Esophagus muscularis mucosa (tissue), 4 donors: ENCODE results near the gene PLXNA4. TPM values are rescaled to one million over a fixed set of nuclear protein-coding genes. Genes with fewer than 3 reads are reported as not detected.

ENCODE experiments used
- DNase-seq: peaks from one replicate; pipeline ENCODE4 v3.0.0-alpha.2; 2017; ENCODE audit errors: extremely low spot score
- H3K27ac ChIP-seq, 4 donors: fragments of 200-600 bp; sonication (generic); replicated peaks in 1 of 4; 1 replicate in 3 of 4; 2 replicates in 1 of 4; pipeline ENCODE4 v1.5.1; 2016 to 2019; ENCODE audit warnings: mild to moderate bottlenecking in 1 of 4
- H3K27me3 ChIP-seq, 4 donors: fragments of 200-600 bp; sonication (generic); one replicate each; pipeline versions ENCODE4 v1.5.1 to v1.6.0; 2016 to 2019
- H3K36me3 ChIP-seq, 4 donors: fragments of 200-600 bp; sonication (generic); one replicate each; pipeline ENCODE4 v1.5.1; 2016 to 2019
- H3K4me1 ChIP-seq, 4 donors: fragments of 200-600 bp; sonication (generic); one replicate each; pipeline ENCODE4 v1.5.1; 2016 to 2019
- H3K4me3 ChIP-seq, 4 donors: fragments of 200-600 bp; sonication (generic); 1 replicate in 2 of 4; 2 replicates in 2 of 4; pipeline ENCODE4 v1.5.1; 2016 to 2019; ENCODE audit warnings: mild to moderate bottlenecking in 4 of 4, moderate library complexity in 1 of 4
- H3K9me3 ChIP-seq, 4 donors: fragments of 200-600 bp; sonication (generic); 1 replicate in 3 of 4; 2 replicates in 1 of 4; pipeline ENCODE4 v1.5.1; 2016 to 2019
- CTCF ChIP-seq, 3 experiments: fragments of 200-600 bp in 2 of 3; fragments of 450-650 bp in 1 of 3; sonication (generic) in 2 of 3; IDR thresholded peaks; one replicate each; pipeline ENCODE4 v1.5.1; 2017 to 2019; ENCODE audit warnings: antibody characterized with exemption in 3 of 3, mild to moderate bottlenecking in 2 of 3, moderate library complexity in 1 of 3
- EP300 ChIP-seq: sonication (generic); formaldehyde crosslinking; IDR thresholded peaks from one replicate; pipeline ENCODE4 v1.6.1; 2017; ENCODE audit warnings: antibody characterized with exemption
- POLR2A ChIP-seq: fragments of 450-650 bp; IDR thresholded peaks from one replicate; pipeline ENCODE4 v1.6.1; 2017; ENCODE audit warnings: antibody characterized with exemption, moderate library complexity, mild to moderate bottlenecking, low read depth
- POLR2AphosphoS5 ChIP-seq, 2 donors: sonication (generic); formaldehyde crosslinking; IDR thresholded peaks; one replicate each; pipeline ENCODE4 v1.6.1; 2017; ENCODE audit warnings: antibody characterized with exemption in 2 of 2
- WGBS: methylation state at CpG from one replicate; pipeline ENCODE4 v1.1.5; 2018; 5-methylcytosine and 5-hydroxymethylcytosine counted together
- intact Hi-C: fragments of 100-400 bp; cut with DNase I; formaldehyde crosslinking; loops from one replicate; pipeline ENCODE4 v1.15.1; 2023
- total RNA-seq, 4 donors: library from RNA; depleted of rRNA; stranded (reverse); fragments of >200 nt; gene quantifications; one replicate each; pipeline versions ENCODE4 v1.1.0 to v1.2.1, GENCODE V29; 2016

The PLXNA4 gene
- total RNA-seq, 4 donors from 2014 or later = 5.0 to 9.5 (median 6.6) TPM

DNA sequence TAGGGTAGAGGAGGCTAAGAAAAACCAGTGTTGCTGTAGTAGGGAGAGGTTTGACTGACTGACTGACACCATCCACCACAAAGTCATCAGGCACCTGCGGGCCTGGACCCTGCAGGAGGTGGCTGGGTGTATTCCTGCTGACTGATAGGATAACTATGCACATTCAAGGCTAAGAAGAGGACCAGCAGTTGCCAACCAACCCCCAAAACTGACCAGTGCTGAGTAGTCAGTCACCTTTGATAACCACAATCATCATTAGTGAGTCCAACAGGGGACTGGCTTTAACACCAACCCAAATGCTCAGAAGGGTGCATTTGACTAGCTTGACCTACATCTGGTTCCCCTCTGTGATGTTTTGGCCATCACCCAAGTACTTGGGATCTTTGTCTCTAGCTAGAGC lies 30.5 kb downstream of the PLXNA4 start:
- Histone ChIP-seq H3K4me1 (no peaks in the 10 kb centered on the region), H3K36me3 (no peaks in the 10 kb centered on the region), H3K9me3 (peaks cover 0 to 8% (median 3%) of the 10 kb centered on the region in 4 donors), H3K4me3 (no peak overlapping the region), H3K27ac (no peak overlapping the region), H3K27me3 (no peaks in the 10 kb centered on the region)
- DNase-seq = no peak
- intact Hi-C loops = no loop called here
- WGBS = 82% methylated on average over 1 of the region's 1 CpG
- TF ChIP-seq POLR2AphosphoS5 (IDR thresholded peaks at IDR 0.05) (no peak), EP300 (no peak), POLR2A (no peak), CTCF (IDR thresholded peaks at IDR 0.05) (no peak)

DNA sequence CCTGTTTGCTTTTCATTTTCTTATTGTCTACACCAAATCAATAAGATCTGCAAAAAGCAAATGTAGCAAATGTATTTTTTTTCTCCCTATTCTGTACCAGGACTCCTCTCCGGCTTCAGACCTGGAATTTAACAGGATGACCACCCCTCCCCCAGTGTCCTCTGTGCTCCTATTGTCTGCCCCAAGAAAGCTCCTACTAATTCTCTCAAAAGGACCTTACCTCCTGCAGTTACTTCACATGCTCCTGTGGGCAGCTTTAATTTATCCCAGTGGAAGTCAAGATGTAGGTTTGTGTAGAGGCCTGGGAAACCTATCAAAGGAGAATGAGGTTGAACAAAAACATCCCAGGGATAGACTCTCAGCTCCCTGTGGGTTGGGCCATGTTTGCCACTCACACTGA lies 31.3 kb downstream of the PLXNA4 start:
- Histone ChIP-seq H3K9me3 (peaks cover 0 to 7% (median 0%) of the 10 kb centered on the region in 4 donors), H3K4me1 (no peaks in the 10 kb centered on the region), H3K27me3 (no peaks in the 10 kb centered on the region), H3K27ac (no peak overlapping the region), H3K36me3 (no peaks in the 10 kb centered on the region), H3K4me3 (no peak overlapping the region)
- 82% methylated on average over 1 of the region's 1 CpG for WGBS
- intact Hi-C loops = no loop called here
- TF ChIP-seq POLR2AphosphoS5 (IDR thresholded peaks at IDR 0.05) = no peak
- no peak for TF ChIP-seq CTCF (IDR thresholded peaks at IDR 0.05)
- no peak for TF ChIP-seq EP300
- TF ChIP-seq POLR2A = no peak
- DNase-seq = no peak

GRCh38 chr7:132544025-132544424 lies 32.2 kb downstream of the PLXNA4 start:
- Histone ChIP-seq H3K4me3 (no peak overlapping the region), H3K9me3 (peaks cover 0 to 7% (median 0%) of the 10 kb centered on the region in 4 donors), H3K27me3 (no peaks in the 10 kb centered on the region), H3K27ac (no peak overlapping the region), H3K4me1 (no peaks in the 10 kb centered on the region), H3K36me3 (no peaks in the 10 kb centered on the region)
- DNase-seq = no peak
- 100% methylated on average over 1 of the region's 1 CpG for WGBS
- no peak for TF ChIP-seq POLR2AphosphoS5 (IDR thresholded peaks at IDR 0.05)
- TF ChIP-seq EP300 = no peak
- TF ChIP-seq POLR2A = no peak
- TF ChIP-seq CTCF (IDR thresholded peaks at IDR 0.05) = no peak
- intact Hi-C loops = no loop called here

- 77% methylated on average over 1 of the region's 1 CpG for WGBS
- Histone ChIP-seq H3K4me1 (no peaks in the 10 kb centered on the region), H3K27me3 (no peaks in the 10 kb centered on the region), H3K4me3 (no peak overlapping the region), H3K27ac (no peak overlapping the region), H3K9me3 (peaks cover 0 to 7% (median 0%) of the 10 kb centered on the region in 4 donors), H3K36me3 (no peaks in the 10 kb centered on the region)
- intact Hi-C loops = no loop called here
- no peak for DNase-seq
- TF ChIP-seq POLR2AphosphoS5 (IDR thresholded peaks at IDR 0.05) (no peak), POLR2A (no peak), CTCF (IDR thresholded peaks at IDR 0.05) (no peak), EP300 (no peak)
These were observed 33.4 kb downstream of the PLXNA4 start for GRCh38 chr7:132542895-132543294.

- H3K9me3 ChIP-seq = peaks cover 0 to 7% (median 0%) of the 10 kb centered on the region in 4 donors
- DNase-seq = no peak
- no peak overlapping the region for H3K4me3 ChIP-seq
- 68% methylated on average over 5 of the region's 6 CpGs for WGBS
- no peak overlapping the region for H3K27ac ChIP-seq
- no peaks in the 10 kb centered on the region for H3K4me1 ChIP-seq
- TF ChIP-seq EP300 (no peak), CTCF (IDR thresholded peaks at IDR 0.05) (no peak), POLR2A (no peak), POLR2AphosphoS5 (IDR thresholded peaks at IDR 0.05) (no peak)
- no peaks in the 10 kb centered on the region for H3K27me3 ChIP-seq
- intact Hi-C loops = no loop called here
- H3K36me3 ChIP-seq = no peaks in the 10 kb centered on the region
These were observed 34.6 kb downstream of the PLXNA4 start for GRCh38 chr7:132541656-132542055.
